Endodermal cell (in vitro differentiated cells): ENCODE results near the gene GAB2. TPM values are rescaled to one million over a fixed set of nuclear protein-coding genes. Genes with fewer than 3 reads are reported as not detected.

Source experiments
- DNase-seq: peaks from one replicate; pipeline ENCODE4 v3.0.0-alpha.2; 2017
- H3K27ac ChIP-seq: 2 replicates; pipeline ENCODE4 v1.5.1; 2013; ENCODE audit warnings: mild to moderate bottlenecking, low read depth, low read length, moderate library complexity
- H3K27me3 ChIP-seq: 2 replicates; pipeline ENCODE4 v1.6.1; 2013; ENCODE audit warnings: mild to moderate bottlenecking, low read length, moderate library complexity; ENCODE audit not compliant: insufficient read depth, control insufficient read depth, poor library complexity, severe bottlenecking
- H3K36me3 ChIP-seq: 2 replicates; pipeline ENCODE4 v1.7.0; 2013; ENCODE audit warnings: mild to moderate bottlenecking, low read length, moderate library complexity; ENCODE audit not compliant: control insufficient read depth, insufficient read depth
- H3K4me1 ChIP-seq: one replicate; pipeline ENCODE4 v1.7.0; 2013; ENCODE audit warnings: low read length; ENCODE audit not compliant: control insufficient read depth, insufficient read depth
- H3K4me3 ChIP-seq: 2 replicates; pipeline ENCODE4 v1.5.1; 2013; ENCODE audit warnings: mild to moderate bottlenecking, low read length, moderate library complexity
- H3K9ac ChIP-seq: 2 replicates; pipeline ENCODE4 v1.6.1; 2013; ENCODE audit warnings: mild to moderate bottlenecking, low read length, moderate library complexity; ENCODE audit not compliant: poor library complexity, severe bottlenecking; ENCODE audit errors: extremely low read depth
- H3K9me3 ChIP-seq: 2 replicates; pipeline ENCODE4 v1.6.1; 2013; ENCODE audit warnings: mild to moderate bottlenecking, low read length, moderate library complexity; ENCODE audit not compliant: control insufficient read depth
- H3K27ac Mint-ChIP-seq: 2 replicates; pipeline ENCODE4 v1.8.0; 2020; ENCODE audit warnings: mixed read lengths
- H3K27me3 Mint-ChIP-seq: 2 replicates; pipeline ENCODE4 v1.8.0; 2021; ENCODE audit warnings: mild to moderate bottlenecking, mixed read lengths; ENCODE audit not compliant: insufficient read depth
- H3K36me3 Mint-ChIP-seq: 2 replicates; pipeline ENCODE4 v1.8.0; 2020; ENCODE audit warnings: low read depth, mixed read lengths
- H3K4me1 Mint-ChIP-seq: 2 replicates; pipeline ENCODE4 v1.8.0; 2020; ENCODE audit warnings: mixed read lengths
- H3K4me3 Mint-ChIP-seq: 2 replicates; pipeline ENCODE4 v1.8.0; 2020; ENCODE audit warnings: mild to moderate bottlenecking, moderate library complexity, mixed read lengths
- H3K9me3 Mint-ChIP-seq: 2 replicates; pipeline ENCODE4 v1.8.0; 2020; ENCODE audit warnings: mild to moderate bottlenecking, mixed read lengths
- CTCF ChIP-seq: fragments of 200-600 bp; sonication (generic); conservative IDR thresholded peaks from 2 replicates; pipeline ENCODE4 v1.5.0; 2021; ENCODE audit warnings: antibody characterized with exemption, mild to moderate bottlenecking
- WGBS, 2 experiments: methylation state at CpG; one replicate each; pipeline versions ENCODE4 v1.1.5 to v1.1.7; 2013; ENCODE audit warnings: missing lambda C conversion rate in 2 of 2, mixed read lengths in 1 of 2; ENCODE audit not compliant: insufficient coverage in 1 of 2, insufficient read length in 1 of 2; 5-methylcytosine and 5-hydroxymethylcytosine counted together
- total RNA-seq, 2 donors: library from RNA; stranded (reverse); fragmentation: NEBNext Ultra II Directional in 1 of 2; extraction: Animal tissue kit (Norgen Biotek cat#: 25700) in 1 of 2; gene quantifications; 2 replicates in 1 of 2; 3 replicates in 1 of 2; pipeline ENCODE4 v1.2.1, GENCODE V29; 2021

The GAB2 gene
- total RNA-seq, 2 donors from 2014 or later = 26.9 to 62.8 TPM

- no peak for DNase-seq
- WGBS, 2 experiments = 96 to 100% methylated on average over 1 of the region's 1 CpG
- Histone ChIP-seq H3K4me3 (no peak overlapping the region), H3K27ac (no peak overlapping the region), H3K36me3 (no peaks in the 10 kb centered on the region), H3K9ac (no peak overlapping the region), H3K4me1 (peaks cover 19% of the 10 kb centered on the region), H3K9me3 (no peaks in the 10 kb centered on the region), H3K27me3 (no peaks in the 10 kb centered on the region)
- Mint-ChIP-seq H3K27ac (no peak overlapping the region), H3K9me3 (no peaks in the 10 kb centered on the region), H3K4me3 (no peak overlapping the region), H3K36me3 (no peaks in the 10 kb centered on the region), H3K27me3 (no peaks in the 10 kb centered on the region), H3K4me1 (peaks cover 22% of the 10 kb centered on the region)
- TF ChIP-seq CTCF = no peak
These were observed 70.8 kb downstream of the GAB2 start for GRCh38 chr11:78346799-78347198.

- Mint-ChIP-seq H3K4me1 (peaks cover 17% of the 10 kb centered on the region), H3K4me3 (no peak overlapping the region), H3K36me3 (no peaks in the 10 kb centered on the region), H3K27me3 (no peaks in the 10 kb centered on the region), H3K9me3 (no peaks in the 10 kb centered on the region), H3K27ac (no peak overlapping the region)
- DNase-seq = no peak
- H3K4me3 ChIP-seq = no peak overlapping the region
- WGBS, 2 experiments = 93 to 96% methylated on average over 3 of the region's 3 CpGs
- no peaks in the 10 kb centered on the region for H3K27me3 ChIP-seq
- TF ChIP-seq CTCF = no peak
- H3K9me3 ChIP-seq = no peaks in the 10 kb centered on the region
- peaks cover 9% of the 10 kb centered on the region for H3K36me3 ChIP-seq
- no peak overlapping the region for H3K9ac ChIP-seq
- H3K27ac ChIP-seq = no peak overlapping the region
- H3K4me1 ChIP-seq = peaks cover 12% of the 10 kb centered on the region
These were observed 72.2 kb downstream of the GAB2 start for GRCh38 chr11:78345450-78345849.

- Histone ChIP-seq H3K36me3 (peaks cover 9% of the 10 kb centered on the region), H3K9me3 (no peaks in the 10 kb centered on the region), H3K4me3 (no peak overlapping the region), H3K9ac (no peak overlapping the region), H3K27me3 (no peaks in the 10 kb centered on the region), H3K27ac (no peak overlapping the region), H3K4me1 (peaks cover 6% of the 10 kb centered on the region)
- Mint-ChIP-seq H3K4me1 (peaks cover 18% of the 10 kb centered on the region), H3K9me3 (no peaks in the 10 kb centered on the region), H3K27me3 (no peaks in the 10 kb centered on the region), H3K36me3 (no peaks in the 10 kb centered on the region), H3K27ac (no peak overlapping the region), H3K4me3 (no peak overlapping the region)
- 91% methylated on average over 2 of the region's 2 CpGs; no CpG with 5 or more reads in 1 of the 2 experiments for WGBS, 2 experiments
- no peak for DNase-seq
- no peak for TF ChIP-seq CTCF
These were observed 72.9 kb downstream of the GAB2 start for GRCh38 chr11:78344676-78345075.
